A549 (cell line): Measurements from ENCODE around the gene IL3. TPM values are rescaled to one million over a fixed set of nuclear protein-coding genes. Genes with fewer than 3 reads are reported as not detected.

Experiments
- ATAC-seq, 2 experiments: fragments of 200-7000 bp in 1 of 2; fragments of >200 bp in 1 of 2; cut with Nextera tagmentation in 1 of 2; cut with Tn5 transposase in 1 of 2; 3 replicates each; pipeline versions ENCODE4 v1.8.0 to v1.9.1; 2018 to 2020; ENCODE audit warnings: mild to moderate bottlenecking in 1 of 2, moderate library complexity in 1 of 2
- CTCF ChIA-PET: fragments of 300-600 bp; sonication (Branson Sonifier 250); formaldehyde crosslinking; extraction: SDS; loops from one replicate; lab custom pipeline; 2021; ENCODE audit warnings: antibody characterized with exemption, inconsistent platforms; lab: Yijun Ruan, JAX
- POLR2A ChIA-PET: fragments of 350-600 bp; formaldehyde crosslinking; extraction: SDS; loops from one replicate; lab custom pipeline; 2021; ENCODE audit warnings: antibody characterized with exemption, inconsistent platforms; lab: Yijun Ruan, JAX
- DNase-seq, 2 experiments: peaks; one replicate each; pipeline versions ENCODE4 v3.0.0 to v3.0.0-alpha.2; 2011 to 2016; ENCODE audit warnings: low read depth in 1 of 2, low spot score in 1 of 2
- FAIRE-seq: peaks from 2 replicates; lab custom pipeline; 2011; peaks lifted over from hg19 to GRCh38; lab: Jason Lieb, UNC
- H3K27ac ChIP-seq, 2 experiments: fragments of >200 bp; sonication (Bioruptor Twin); formaldehyde crosslinking; 3 replicates each; pipeline ENCODE4 v1.5.1; 2016 to 2017
- H3K4me1 ChIP-seq: fragments of >200 bp; sonication (Bioruptor Twin); formaldehyde crosslinking; 3 replicates; pipeline ENCODE4 v1.6.1; 2016
- H3K4me2 ChIP-seq: fragments of >200 bp; sonication (Bioruptor Twin); formaldehyde crosslinking; 3 replicates; pipeline ENCODE4 v1.6.1; 2016
- H3K4me3 ChIP-seq: fragments of >200 bp; sonication (Bioruptor Twin); formaldehyde crosslinking; 3 replicates; pipeline ENCODE4 v1.5.1; 2016
- H3K9me3 ChIP-seq: fragments of >200 bp; sonication (Bioruptor Twin); formaldehyde crosslinking; 3 replicates; pipeline ENCODE4 v1.6.1; 2016
- ATOH8 ChIP-seq: fragments of 250-450 bp; sonication (Bioruptor Pico); IDR thresholded peaks from 2 replicates; pipeline ENCODE4 v1.5.0; 2020; ENCODE audit warnings: low read depth, mild to moderate bottlenecking, moderate library complexity
- BCL3 ChIP-seq: fragments of >200 bp; sonication (Bioruptor Twin); formaldehyde crosslinking; IDR thresholded peaks from 3 replicates; pipeline ENCODE4 v1.6.1; 2016
- CHD2 ChIP-seq: fragments of 150-350 bp; IDR thresholded peaks from 2 replicates; pipeline ENCODE4 v1.6.1; 2014; ENCODE audit warnings: low read length; ENCODE audit not compliant: partially characterized antibody
- CHD4 ChIP-seq: fragments of 200-600 bp; sonication (generic); IDR thresholded peaks from 2 replicates; pipeline ENCODE4 v1.6.1; 2016; ENCODE audit warnings: antibody characterized with exemption, mild to moderate bottlenecking, borderline replicate concordance
- E2F6 ChIP-seq: IDR thresholded peaks from 2 replicates; pipeline ENCODE4 v1.6.1; 2012; ENCODE audit warnings: low read depth, borderline replicate concordance
- EHMT2 ChIP-seq: fragments of 200-600 bp; sonication (generic); IDR thresholded peaks from 2 replicates; pipeline ENCODE4 v1.6.1; 2016; ENCODE audit warnings: antibody characterized with exemption, low read depth, mild to moderate bottlenecking, moderate library complexity
- EP300 ChIP-seq, 2 experiments: fragments of >200 bp; sonication (Bioruptor Twin); formaldehyde crosslinking; IDR thresholded peaks; 2 replicates in 1 of 2; 3 replicates in 1 of 2; pipeline ENCODE4 v1.6.1; 2016 to 2017
- HES2 ChIP-seq: fragments of >200 bp; sonication (Bioruptor Twin); formaldehyde crosslinking; IDR thresholded peaks from 2 replicates; pipeline ENCODE4 v1.6.1; 2016
- HMGXB4 ChIP-seq: fragments of 250-450 bp; sonication (Bioruptor Pico); IDR thresholded peaks from 2 replicates; pipeline ENCODE4 v1.5.0; 2021; ENCODE audit warnings: mild to moderate bottlenecking, moderate library complexity, borderline replicate concordance
- HOXB13 ChIP-seq: fragments of 250-450 bp; sonication (Bioruptor Pico); IDR thresholded peaks from 2 replicates; pipeline ENCODE4 v1.5.0; 2020; ENCODE audit warnings: low read depth, mild to moderate bottlenecking, moderate library complexity
- HOXB5 ChIP-seq: fragments of 250-450 bp; sonication (Bioruptor Pico); IDR thresholded peaks from 2 replicates; pipeline ENCODE4 v1.5.0; 2020; ENCODE audit warnings: mild to moderate bottlenecking, moderate library complexity
- NR3C1 ChIP-seq: fragments of >200 bp; sonication (Bioruptor Twin); formaldehyde crosslinking; IDR thresholded peaks from 3 replicates; pipeline ENCODE4 v1.6.1; 2017
- POLR2A ChIP-seq: IDR thresholded peaks from 2 replicates; pipeline ENCODE4 v1.6.1; 2012; ENCODE audit warnings: mild to moderate bottlenecking, low read length
- POLR2AphosphoS2 ChIP-seq: conservative IDR thresholded peaks from 2 replicates; pipeline ENCODE4 v1.6.1; 2012; ENCODE audit warnings: low read length, improper control_type of control experiment, inconsistent platforms
- RAD21 ChIP-seq, 2 experiments: fragments of >200 bp in 1 of 2; sonication (Bioruptor Twin) in 1 of 2; formaldehyde crosslinking in 1 of 2; IDR thresholded peaks in 1 of 2; conservative IDR thresholded peaks in 1 of 2; 2 replicates in 1 of 2; 3 replicates in 1 of 2; pipeline ENCODE4 v1.6.1; 2012 to 2018; ENCODE audit warnings: inconsistent platforms in 1 of 2
- RCOR1 ChIP-seq: fragments of 150-350 bp; IDR thresholded peaks from 2 replicates; pipeline ENCODE4 v1.6.1; 2014; ENCODE audit warnings: antibody characterized with exemption, low read length, low read depth
- REST ChIP-seq: fragments of 200-600 bp; sonication (generic); IDR thresholded peaks from 2 replicates; pipeline ENCODE4 v1.6.1; 2016; ENCODE audit warnings: antibody characterized with exemption, mild to moderate bottlenecking, moderate library complexity
- USF2 ChIP-seq: fragments of 450-650 bp; IDR thresholded peaks from 2 replicates; pipeline ENCODE4 v1.6.1; 2014; ENCODE audit warnings: antibody characterized with exemption
- ZC3H11A ChIP-seq: fragments of 450-650 bp; IDR thresholded peaks from 2 replicates; pipeline ENCODE4 v1.6.1; 2014; ENCODE audit warnings: antibody characterized with exemption, mild to moderate bottlenecking
- ZNF302 ChIP-seq: fragments of 250-450 bp; sonication (Bioruptor Pico); IDR thresholded peaks from 2 replicates; pipeline ENCODE4 v1.9.0; 2021; ENCODE audit warnings: inconsistent platforms, mild to moderate bottlenecking, moderate library complexity
- WGBS: methylation state at CpG from one replicate; pipeline ENCODE4 v1.1.6; 2017; ENCODE audit errors: missing lambda C conversion rate; 5-methylcytosine and 5-hydroxymethylcytosine counted together
- polyA plus RNA-seq, 4 experiments: library from polyadenylated mRNA; depleted of rRNA in 3 of 4; stranded (reverse); fragments of >200 nt; fragmentation: RNase III in 1 of 4; extraction: RNeasy Plus Mini Kit Qiagen cat#74134 plus additional on column Dnase treatment in 1 of 4; gene quantifications; 2 replicates in 3 of 4; 3 replicates in 1 of 4; pipeline ENCODE4 v1.2.3, GENCODE V29; 2011 to 2017

Gene IL3
- polyA plus RNA-seq, 2 of the 4 experiments (the other 2 are of a cell fraction), result not detected

- TF ChIP-seq REST, result no peak
- TF ChIP-seq CHD4, result no peak
- no peak for TF ChIP-seq E2F6
- no peak for TF ChIP-seq ATOH8 (CRISPR knock-in tag)
- TF ChIP-seq, all 56 proteins: peak for 0
Measured at GRCh38 chr5:132085686-132086085, 25.2 kb downstream of the IL3 start (continued).

- H3K4me1 ChIP-seq, result peaks cover 10% of the 10 kb centered on the region; the same call in 2 of the 3 replicates
- peak overlapping the region in 1 of 2 experiments; percentile 56; a peak in 3 of 6 replicates for H3K27ac ChIP-seq
- FAIRE-seq, result no peak
- DNase-seq, result peak; percentile 30 to 44
- H3K4me2 ChIP-seq, result no peak overlapping the region
- ChIA-PET CTCF (interaction anchor here (0.8 to 2.6 kb wide), 4 partner anchors 12 to 497 kb away, joined by 3 to 16 read pairs (median 4); partner anchors contain the start of gene CSF2), POLR2A (interaction anchor here (1.4 kb wide), 1 partner anchor 8 kb away, joined by 6 read pairs; no protein-coding TSS in a partner anchor)
- H3K4me3 ChIP-seq, result no peak overlapping the region
- TF ChIP-seq NR3C1 (no peak), USF2 (0 out of 2 replicates have a peak, but pooled peaks have one; percentile 12)
- ATAC-seq, result peak; percentile 40 to 77; a peak in 3 of 6 replicates
- 50% methylated on average over 2 of the region's 2 CpGs for WGBS
- no peaks in the 10 kb centered on the region for H3K9me3 ChIP-seq
Measured at GRCh38 chr5:132086277-132086794, 25.9 kb downstream of the IL3 start.

- 79% methylated on average over 6 of the region's 6 CpGs for WGBS
- H3K4me3 ChIP-seq, result no peak overlapping the region
- POLR2A ChIA-PET, result interaction anchor here (1.4 kb wide), 1 partner anchor 7 kb away, joined by 6 read pairs; no protein-coding TSS in a partner anchor
- FAIRE-seq, result no peak
- H3K9me3 ChIP-seq, result no peaks in the 10 kb centered on the region
- CTCF ChIA-PET, result interaction anchor here (0.6 to 2.6 kb wide), 7 partner anchors 13 to 497 kb away, joined by 3 to 16 read pairs (median 5); partner anchors contain the start of gene CSF2
- H3K27ac ChIP-seq, result no peak overlapping the region
- no peak for DNase-seq
- H3K4me2 ChIP-seq, result no peak overlapping the region
- TF ChIP-seq RAD21 (conservative IDR thresholded peaks at IDR 0.05 in 1 of 2, IDR thresholded peaks at IDR 0.05 in 1 of 2) (no peak), HOXB5 (CRISPR knock-in tag) (no peak), HOXB13 (CRISPR knock-in tag) (no peak), NR3C1 (no peak), CHD2 (no peak)
- TF ChIP-seq, all 56 proteins: peak for 0
- ATAC-seq, result no peak
- H3K4me1 ChIP-seq, result peaks cover 10% of the 10 kb centered on the region; the same call in 2 of the 3 replicates
Measured at GRCh38 chr5:132087176-132087575, 26.7 kb downstream of the IL3 start.

- CTCF ChIA-PET, result interaction anchor here (0.6 to 2.6 kb wide), 7 partner anchors 10 to 480 kb away, joined by 3 to 16 read pairs (median 5); no protein-coding TSS in a partner anchor
- H3K9me3 ChIP-seq, result no peaks in the 10 kb centered on the region
- no peak for ATAC-seq
- DNase-seq, result no peak
- no peak for FAIRE-seq
- POLR2A ChIA-PET, result no interaction called here
- no peak overlapping the region for H3K27ac ChIP-seq
- peaks cover 10% of the 10 kb centered on the region; the same call in 2 of the 3 replicates for H3K4me1 ChIP-seq
- no peak overlapping the region for H3K4me2 ChIP-seq
- H3K4me3 ChIP-seq, result no peak overlapping the region
- 79% methylated on average over 8 of the region's 8 CpGs for WGBS
- TF ChIP-seq POLR2A (no peak), EHMT2 (no peak), RCOR1 (no peak), EP300 (IDR thresholded peaks at IDR 0.05) (no peak), BCL3 (no peak), ZC3H11A (no peak), POLR2AphosphoS2 (no peak), ZNF302 (CRISPR knock-in tag) (no peak), HES2 (no peak), HMGXB4 (CRISPR knock-in tag) (no peak)
Measured at GRCh38 chr5:132087661-132088060, 27.2 kb downstream of the IL3 start.
